Renal cortical epithelial cell (primary cell): ENCODE results near the gene SCML2. TPM values are rescaled to one million over a fixed set of nuclear protein-coding genes. Genes with fewer than 3 reads are reported as not detected.
A peak's percentile ranks its signal among the peaks of the same experiment; 100 is the strongest.
"Not testable (repeated sequence)": the region's sequence is repeated elsewhere in the genome, so short reads cannot be mapped to it uniquely, and the experiment has no call there.

Source experiments
- DNase-seq: peaks from one replicate; pipeline ENCODE4 v3.0.0-alpha.2; 2011; ENCODE audit warnings: low read depth
- total RNA-seq: library from RNA; depleted of rRNA; stranded (reverse); fragments of >200 nt; gene quantifications from 2 replicates; pipeline ENCODE4 v1.2.3, GENCODE V29; 2014

SCML2 gene
- 0.52 and 0.55 TPM in 2 replicates for total RNA-seq

GRCh38 chrX:18354369-18355223 lies at the start of gene SCML2:
SCML2 (minus strand) TSS chrX:18354688; CDS start chrX:18334071, 20,617 bp downstream.
- peak; percentile 4 for DNase-seq

- no peak for DNase-seq
Observed at GRCh38 chrX:18401848-18402213, 47.3 kb upstream of the SCML2 start.

- DNase-seq, result no peak
Observed at GRCh38 chrX:18394477-18394876, 40.0 kb upstream of the SCML2 start.

GRCh38 chrX:18390941-18391538 lies 36.6 kb upstream of the SCML2 start:
- DNase-seq, result peak; percentile 42

- no peak for DNase-seq
Observed at GRCh38 chrX:18389966-18390365, 35.5 kb upstream of the SCML2 start.

- no peak for DNase-seq
Observed at GRCh38 chrX:18377796-18378195, 23.3 kb upstream of the SCML2 start.

GRCh38 chrX:18375131-18375805 lies 20.8 kb upstream of the SCML2 start:
- peak; percentile 54 for DNase-seq

GRCh38 chrX:18369096-18369495 lies 14.6 kb upstream of the SCML2 start:
- not testable (repeated sequence) for DNase-seq

- no peak for DNase-seq
Observed at GRCh38 chrX:18368402-18368801, 13.9 kb upstream of the SCML2 start.

GRCh38 chrX:18360867-18361266 lies 6.4 kb upstream of the SCML2 start:
- no peak for DNase-seq

GRCh38 chrX:18353931-18354368 lies 538 bp downstream of the SCML2 start:
- DNase-seq, result no peak

- DNase-seq, result no peak
Observed at GRCh38 chrX:18351784-18352183, 2.7 kb downstream of the SCML2 start.

GRCh38 chrX:18348047-18348446 lies 6.4 kb downstream of the SCML2 start:
- DNase-seq, result no peak

- DNase-seq, result no peak
Observed at GRCh38 chrX:18309401-18309800, 45.1 kb downstream of the SCML2 start.

- DNase-seq, result no peak
Observed at GRCh38 chrX:18297251-18297650, 57.2 kb downstream of the SCML2 start.

GRCh38 chrX:18294893-18295292 lies 59.6 kb downstream of the SCML2 start:
- no peak for DNase-seq

- DNase-seq, result no peak
Observed at GRCh38 chrX:18291006-18291545, 63.4 kb downstream of the SCML2 start.

- DNase-seq, result no peak
Observed at GRCh38 chrX:18290200-18290599, 64.3 kb downstream of the SCML2 start.

- no peak for DNase-seq
Observed at GRCh38 chrX:18288716-18289115, 65.8 kb downstream of the SCML2 start.

- DNase-seq, result no peak
Observed at GRCh38 chrX:18286322-18286831, 68.1 kb downstream of the SCML2 start.

GRCh38 chrX:18278449-18278848 lies 76.0 kb downstream of the SCML2 start:
- no peak for DNase-seq

GRCh38 chrX:18272222-18272621 lies 82.3 kb downstream of the SCML2 start:
- DNase-seq, result no peak
